Activated T-helper 2 cell treated with anti-CD3 and anti-CD28 coated beads, Interferon-gamma antibody, Interleukin-2, Interleukin-4, amounts not matched to agents 10 μg/mL and 5 μg/mL and 100 μg/mL, durations not matched to agents 14 hours and 24 hours and 36 hours (primary cell): ENCODE measurements around the gene FMN1. TPM values are rescaled to one million over a fixed set of nuclear protein-coding genes. Genes with fewer than 3 reads are reported as not detected.

Experiments
- DNase-seq: peaks from one replicate; pipeline ENCODE4 v3.0.0; 2021; ENCODE audit warnings: low spot score
- H3K27ac Mint-ChIP-seq: one replicate; pipeline ENCODE4 v1.8.0; 2021; ENCODE audit warnings: mixed read lengths
- H3K27me3 Mint-ChIP-seq: one replicate; pipeline ENCODE4 v1.8.0; 2021; ENCODE audit warnings: low read depth, mixed read lengths
- H3K36me3 Mint-ChIP-seq: one replicate; pipeline ENCODE4 v1.8.0; 2021; ENCODE audit warnings: low read depth, mixed read lengths
- H3K4me1 Mint-ChIP-seq: one replicate; pipeline ENCODE4 v1.8.0; 2021; ENCODE audit warnings: low read depth, mixed read lengths
- H3K4me3 Mint-ChIP-seq: one replicate; pipeline ENCODE4 v1.8.0; 2021; ENCODE audit warnings: low read depth, mild to moderate bottlenecking, moderate library complexity, mixed read lengths
- H3K9me3 Mint-ChIP-seq: one replicate; pipeline ENCODE4 v1.8.0; 2021; ENCODE audit warnings: mixed read lengths
- intact Hi-C: fragments of 100-400 bp; cut with micrococcal nuclease; formaldehyde crosslinking; loops from one replicate; pipeline ENCODE4 v1.15.1; 2023
- total RNA-seq: library from RNA; stranded (reverse); gene quantifications from 2 replicates; pipeline ENCODE4 v1.2.3, GENCODE V29; 2022

The FMN1 gene
- total RNA-seq, 1 donor from 2014 or later, result 0.02 TPM

- intact Hi-C loops, result no loop called here
- no peaks in the 10 kb centered on the region for H3K4me1 Mint-ChIP-seq
- no peak overlapping the region for H3K27ac Mint-ChIP-seq
- no peaks in the 10 kb centered on the region for H3K9me3 Mint-ChIP-seq
- H3K27me3 Mint-ChIP-seq, result no peaks in the 10 kb centered on the region
- H3K4me3 Mint-ChIP-seq, result no peak overlapping the region
- DNase-seq, result no peak
- H3K36me3 Mint-ChIP-seq, result no peaks in the 10 kb centered on the region
Observed at GRCh38 chr15:32888221-32888761, 306.2 kb downstream of the FMN1 start.

DNA sequence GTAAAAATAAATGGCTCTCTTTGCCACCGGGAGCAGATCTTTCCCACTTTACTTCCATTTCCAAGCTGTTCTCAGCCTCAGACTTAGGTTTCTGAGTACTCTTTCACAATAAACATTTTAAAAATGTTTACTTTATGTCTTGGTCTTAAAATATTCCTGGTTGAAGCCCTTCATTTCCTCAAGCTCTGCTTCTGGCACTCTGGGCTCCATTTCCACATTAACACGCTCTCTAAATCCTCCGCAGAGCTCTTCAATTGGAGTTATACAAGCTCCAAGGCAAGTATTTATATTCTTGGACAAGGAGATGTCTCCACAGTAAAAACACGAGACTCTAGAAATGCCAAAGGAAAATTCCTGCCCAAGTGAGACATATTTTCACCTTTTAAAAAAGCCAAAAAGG is 307.4 kb downstream of the FMN1 start:
- intact Hi-C loops, result no loop called here
- DNase-seq, result no peak
- no peak overlapping the region for H3K27ac Mint-ChIP-seq
- no peak overlapping the region for H3K4me3 Mint-ChIP-seq
- H3K9me3 Mint-ChIP-seq, result no peaks in the 10 kb centered on the region
- no peaks in the 10 kb centered on the region for H3K4me1 Mint-ChIP-seq
- no peaks in the 10 kb centered on the region for H3K27me3 Mint-ChIP-seq
- no peaks in the 10 kb centered on the region for H3K36me3 Mint-ChIP-seq

- Mint-ChIP-seq H3K27ac (no peak overlapping the region), H3K4me3 (no peak overlapping the region), H3K36me3 (no peaks in the 10 kb centered on the region), H3K27me3 (no peaks in the 10 kb centered on the region), H3K9me3 (no peaks in the 10 kb centered on the region), H3K4me1 (no peaks in the 10 kb centered on the region)
- intact Hi-C loops, result no loop called here
- no peak for DNase-seq
Observed at GRCh38 chr15:32886459-32886858, 308.1 kb downstream of the FMN1 start.

- H3K4me3 Mint-ChIP-seq, result no peak overlapping the region
- intact Hi-C loops, result no loop called here
- DNase-seq, result no peak
- no peaks in the 10 kb centered on the region for H3K27me3 Mint-ChIP-seq
- no peaks in the 10 kb centered on the region for H3K36me3 Mint-ChIP-seq
- H3K4me1 Mint-ChIP-seq, result no peaks in the 10 kb centered on the region
- H3K9me3 Mint-ChIP-seq, result no peaks in the 10 kb centered on the region
- no peak overlapping the region for H3K27ac Mint-ChIP-seq
Observed at GRCh38 chr15:32885713-32886112, 308.8 kb downstream of the FMN1 start.

- H3K4me1 Mint-ChIP-seq, result no peaks in the 10 kb centered on the region
- H3K9me3 Mint-ChIP-seq, result no peaks in the 10 kb centered on the region
- intact Hi-C loops, result no loop called here
- H3K4me3 Mint-ChIP-seq, result no peak overlapping the region
- H3K27ac Mint-ChIP-seq, result no peak overlapping the region
- no peaks in the 10 kb centered on the region for H3K36me3 Mint-ChIP-seq
- DNase-seq, result no peak
- no peaks in the 10 kb centered on the region for H3K27me3 Mint-ChIP-seq
Observed at GRCh38 chr15:32884146-32884545, 310.4 kb downstream of the FMN1 start.

- Mint-ChIP-seq H3K4me3 (no peak overlapping the region), H3K36me3 (no peaks in the 10 kb centered on the region), H3K27me3 (peaks cover 4% of the 10 kb centered on the region), H3K27ac (no peak overlapping the region), H3K4me1 (no peaks in the 10 kb centered on the region), H3K9me3 (no peaks in the 10 kb centered on the region)
- no peak for DNase-seq
- intact Hi-C loops, result no loop called here
Observed at GRCh38 chr15:32882955-32883354, 311.6 kb downstream of the FMN1 start.

DNA sequence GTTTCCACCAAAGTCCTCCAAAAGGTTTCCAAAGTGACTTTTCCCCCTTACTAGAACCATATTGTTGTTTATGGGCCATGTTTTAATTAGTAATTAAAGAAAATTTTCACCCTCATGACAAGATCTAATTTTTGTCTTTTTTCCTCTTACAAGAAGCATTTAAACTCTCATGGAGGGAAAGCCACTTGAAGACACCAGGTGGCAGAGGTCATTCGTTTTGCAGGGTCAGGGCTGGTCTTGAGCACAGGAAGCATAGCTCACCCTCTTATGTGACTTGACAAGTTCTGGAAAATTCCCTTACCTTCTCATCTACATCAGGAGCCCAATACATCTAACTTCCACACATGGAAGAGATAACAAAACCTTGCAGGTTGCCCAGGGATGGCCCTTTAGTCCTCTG is 313.0 kb downstream of the FMN1 start:
- Mint-ChIP-seq H3K27ac (no peak overlapping the region), H3K9me3 (no peaks in the 10 kb centered on the region), H3K4me1 (no peaks in the 10 kb centered on the region), H3K4me3 (no peak overlapping the region), H3K27me3 (peaks cover 5% of the 10 kb centered on the region), H3K36me3 (no peaks in the 10 kb centered on the region)
- intact Hi-C loops, result no loop called here
- DNase-seq, result no peak

DNA sequence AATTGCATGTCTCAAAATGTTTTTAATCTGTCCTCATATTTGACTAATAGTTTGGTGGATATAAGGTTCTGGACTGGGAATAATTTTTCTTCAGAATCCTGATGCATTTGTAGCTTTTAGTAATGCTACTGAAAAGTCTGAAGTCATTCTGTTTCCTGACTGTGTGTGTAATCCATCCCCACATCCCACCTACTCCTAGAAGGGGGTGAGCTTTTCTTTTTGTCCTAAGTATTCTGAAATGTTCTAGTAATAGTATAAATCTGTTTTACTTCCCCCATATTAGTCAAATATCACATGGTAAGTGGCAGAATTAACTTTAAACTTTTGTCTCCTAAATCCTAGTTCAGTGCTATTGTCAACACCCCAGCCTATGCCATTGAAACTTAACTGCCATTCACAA is 313.9 kb downstream of the FMN1 start:
- intact Hi-C loops, result no loop called here
- Mint-ChIP-seq H3K9me3 (no peaks in the 10 kb centered on the region), H3K27ac (no peak overlapping the region), H3K27me3 (peaks cover 5% of the 10 kb centered on the region), H3K4me1 (no peaks in the 10 kb centered on the region), H3K36me3 (no peaks in the 10 kb centered on the region), H3K4me3 (no peak overlapping the region)
- DNase-seq, result no peak

DNA sequence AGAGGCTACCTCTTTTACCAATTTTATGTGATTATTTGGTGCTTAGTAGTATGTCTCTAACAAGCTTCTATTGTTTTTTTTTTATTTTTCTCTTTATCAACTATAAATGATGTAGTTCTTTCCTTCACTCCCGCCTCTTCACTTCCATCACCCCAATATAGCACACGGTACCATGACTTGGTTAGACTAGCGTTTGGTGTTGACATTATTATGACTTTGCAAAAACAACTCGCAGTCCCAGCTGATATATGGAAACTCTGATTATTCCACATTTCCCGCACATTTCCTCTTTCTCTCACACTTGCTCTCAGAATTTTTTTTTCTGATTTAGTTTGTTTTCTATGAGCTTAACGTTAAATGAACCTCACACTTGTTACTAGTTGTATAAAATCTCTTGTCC is 314.5 kb downstream of the FMN1 start:
- Mint-ChIP-seq H3K4me3 (no peak overlapping the region), H3K27me3 (peaks cover 5% of the 10 kb centered on the region), H3K27ac (no peak overlapping the region), H3K36me3 (no peaks in the 10 kb centered on the region), H3K4me1 (no peaks in the 10 kb centered on the region), H3K9me3 (no peaks in the 10 kb centered on the region)
- intact Hi-C loops, result no loop called here
- DNase-seq, result no peak

- Mint-ChIP-seq H3K27ac (no peak overlapping the region), H3K4me1 (no peaks in the 10 kb centered on the region), H3K4me3 (no peak overlapping the region), H3K36me3 (no peaks in the 10 kb centered on the region), H3K27me3 (peaks cover 5% of the 10 kb centered on the region), H3K9me3 (no peaks in the 10 kb centered on the region)
- no peak for DNase-seq
- intact Hi-C loops, result no loop called here
Observed at GRCh38 chr15:32878869-32879805, 315.4 kb downstream of the FMN1 start.

GRCh38 chr15:32878342-32878741 is 316.2 kb downstream of the FMN1 start:
- H3K9me3 Mint-ChIP-seq, result no peaks in the 10 kb centered on the region
- no peak overlapping the region for H3K4me3 Mint-ChIP-seq
- H3K36me3 Mint-ChIP-seq, result no peaks in the 10 kb centered on the region
- H3K4me1 Mint-ChIP-seq, result no peaks in the 10 kb centered on the region
- no peak overlapping the region for H3K27ac Mint-ChIP-seq
- H3K27me3 Mint-ChIP-seq, result peaks cover 5% of the 10 kb centered on the region
- intact Hi-C loops, result no loop called here
- DNase-seq, result no peak

GRCh38 chr15:32877252-32878019 is 317.1 kb downstream of the FMN1 start:
- no peak for DNase-seq
- Mint-ChIP-seq H3K27ac (no peak overlapping the region), H3K9me3 (no peaks in the 10 kb centered on the region), H3K4me1 (no peaks in the 10 kb centered on the region), H3K4me3 (no peak overlapping the region), H3K36me3 (no peaks in the 10 kb centered on the region), H3K27me3 (peaks cover 5% of the 10 kb centered on the region)
- intact Hi-C loops, result no loop called here
